ENCODE results near the gene PPP1R14C.

DNA sequence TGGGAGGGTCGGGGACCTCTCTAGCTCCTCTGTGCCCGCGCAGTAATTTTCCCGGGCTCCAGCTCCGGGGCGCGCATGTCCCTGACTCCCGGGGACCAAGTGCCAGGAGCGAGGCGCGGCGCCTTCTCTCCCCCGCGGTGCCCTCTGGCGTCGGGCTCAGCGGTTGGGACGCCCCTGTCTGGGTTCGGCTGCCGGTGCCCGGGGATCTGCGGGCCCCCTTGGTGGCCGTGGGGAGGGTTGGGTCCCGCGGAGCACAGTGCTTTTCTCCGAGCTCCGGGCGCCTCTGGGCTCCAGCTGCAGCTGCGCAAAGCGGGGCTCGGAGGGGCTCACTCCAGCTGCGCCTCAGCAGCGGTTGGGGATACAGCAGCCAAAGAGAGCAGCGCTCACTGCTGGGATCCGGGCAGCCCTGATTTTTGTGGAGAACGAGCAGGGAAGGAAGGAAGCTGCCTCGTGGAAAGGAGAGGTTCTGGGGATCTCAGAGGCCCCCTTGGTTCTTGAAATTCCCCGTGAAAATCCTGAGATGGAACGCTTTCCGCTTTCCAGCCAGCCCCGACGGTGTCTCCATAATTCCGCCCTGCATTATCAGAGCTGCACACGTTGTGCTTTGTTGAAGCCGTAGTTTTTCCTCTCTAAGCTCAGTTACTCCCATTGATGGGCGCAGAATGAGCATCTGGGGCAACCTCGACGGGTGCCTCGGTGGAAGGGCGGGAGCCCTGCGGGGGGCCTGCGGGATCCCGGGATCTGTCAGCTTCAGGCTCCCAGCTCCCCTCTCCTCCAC, 861 bp downstream of the PPP1R14C start:
- TF ChIP-seq, protein P1, sequence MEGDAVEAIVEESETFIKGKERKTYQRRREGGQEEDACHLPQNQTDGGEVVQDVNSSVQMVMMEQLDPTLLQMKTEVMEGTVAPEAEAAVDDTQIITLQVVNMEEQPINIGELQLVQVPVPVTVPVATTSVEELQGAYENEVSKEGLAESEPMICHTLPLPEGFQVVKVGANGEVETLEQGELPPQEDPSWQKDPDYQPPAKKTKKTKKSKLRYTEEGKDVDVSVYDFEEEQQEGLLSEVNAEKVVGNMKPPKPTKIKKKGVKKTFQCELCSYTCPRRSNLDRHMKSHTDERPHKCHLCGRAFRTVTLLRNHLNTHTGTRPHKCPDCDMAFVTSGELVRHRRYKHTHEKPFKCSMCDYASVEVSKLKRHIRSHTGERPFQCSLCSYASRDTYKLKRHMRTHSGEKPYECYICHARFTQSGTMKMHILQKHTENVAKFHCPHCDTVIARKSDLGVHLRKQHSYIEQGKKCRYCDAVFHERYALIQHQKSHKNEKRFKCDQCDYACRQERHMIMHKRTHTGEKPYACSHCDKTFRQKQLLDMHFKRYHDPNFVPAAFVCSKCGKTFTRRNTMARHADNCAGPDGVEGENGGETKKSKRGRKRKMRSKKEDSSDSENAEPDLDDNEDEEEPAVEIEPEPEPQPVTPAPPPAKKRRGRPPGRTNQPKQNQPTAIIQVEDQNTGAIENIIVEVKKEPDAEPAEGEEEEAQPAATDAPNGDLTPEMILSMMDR (IDR thresholded peaks at IDR 0.05 in 8 of 11, conservative IDR thresholded peaks at IDR 0.05 in 3 of 11), result no peak
- TF ChIP-seq POLR2A (IDR thresholded peaks at IDR 0.05) (no peak), POLR2AphosphoS5 (IDR thresholded peaks at IDR 0.05) (no peak)
